SH-SY5Y (cell line): ENCODE data around the gene APOO.

Experiments
- GATA2 ChIP-seq: IDR thresholded peaks from 2 replicates; pipeline ENCODE4 v1.6.1; 2011; ENCODE audit warnings: mild to moderate bottlenecking, low read depth, low read length
- GATA3 ChIP-seq: IDR thresholded peaks from 2 replicates; pipeline ENCODE4 v1.6.1; 2011; ENCODE audit warnings: low read depth, mild to moderate bottlenecking, low read length, moderate library complexity

- TF ChIP-seq GATA2 (no peak), GATA3 (no peak)
These were observed 29.4 kb upstream of the APOO start for GRCh38 chrX:23937100-23937499.
